Activated T-cell treated with anti-CD3 and anti-CD28 coated beads for 48 hours (primary cell): Measurements from ENCODE around the gene MMP17.

ENCODE experiments used
- DNase-seq: peaks from one replicate; pipeline ENCODE4 v3.0.0-alpha.2; 2020; ENCODE audit warnings: low read depth

Gene MMP17

DNA sequence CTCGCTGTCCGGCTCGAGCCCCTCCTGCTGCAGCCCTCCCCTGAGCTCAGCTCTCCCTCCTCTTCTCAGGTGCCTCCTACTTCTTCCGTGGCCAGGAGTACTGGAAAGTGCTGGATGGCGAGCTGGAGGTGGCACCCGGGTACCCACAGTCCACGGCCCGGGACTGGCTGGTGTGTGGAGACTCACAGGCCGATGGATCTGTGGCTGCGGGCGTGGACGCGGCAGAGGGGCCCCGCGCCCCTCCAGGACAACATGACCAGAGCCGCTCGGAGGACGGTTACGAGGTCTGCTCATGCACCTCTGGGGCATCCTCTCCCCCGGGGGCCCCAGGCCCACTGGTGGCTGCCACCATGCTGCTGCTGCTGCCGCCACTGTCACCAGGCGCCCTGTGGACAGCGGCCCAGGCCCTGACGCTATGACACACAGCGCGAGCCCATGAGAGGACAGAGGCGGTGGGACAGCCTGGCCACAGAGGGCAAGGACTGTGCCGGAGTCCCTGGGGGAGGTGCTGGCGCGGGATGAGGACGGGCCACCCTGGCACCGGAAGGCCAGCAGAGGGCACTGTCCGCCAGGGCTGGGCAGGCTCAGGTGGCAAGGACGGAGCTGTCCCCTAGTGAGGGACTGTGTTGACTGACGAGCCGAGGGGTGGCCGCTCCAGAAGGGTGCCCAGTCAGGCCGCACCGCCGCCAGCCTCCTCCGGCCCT is 22.8 kb downstream of the MMP17 start:
- DNase-seq = no peak

- no peak for DNase-seq
Observed at GRCh38 chr12:131851741-131852550, 23.8 kb downstream of the MMP17 start.

DNA sequence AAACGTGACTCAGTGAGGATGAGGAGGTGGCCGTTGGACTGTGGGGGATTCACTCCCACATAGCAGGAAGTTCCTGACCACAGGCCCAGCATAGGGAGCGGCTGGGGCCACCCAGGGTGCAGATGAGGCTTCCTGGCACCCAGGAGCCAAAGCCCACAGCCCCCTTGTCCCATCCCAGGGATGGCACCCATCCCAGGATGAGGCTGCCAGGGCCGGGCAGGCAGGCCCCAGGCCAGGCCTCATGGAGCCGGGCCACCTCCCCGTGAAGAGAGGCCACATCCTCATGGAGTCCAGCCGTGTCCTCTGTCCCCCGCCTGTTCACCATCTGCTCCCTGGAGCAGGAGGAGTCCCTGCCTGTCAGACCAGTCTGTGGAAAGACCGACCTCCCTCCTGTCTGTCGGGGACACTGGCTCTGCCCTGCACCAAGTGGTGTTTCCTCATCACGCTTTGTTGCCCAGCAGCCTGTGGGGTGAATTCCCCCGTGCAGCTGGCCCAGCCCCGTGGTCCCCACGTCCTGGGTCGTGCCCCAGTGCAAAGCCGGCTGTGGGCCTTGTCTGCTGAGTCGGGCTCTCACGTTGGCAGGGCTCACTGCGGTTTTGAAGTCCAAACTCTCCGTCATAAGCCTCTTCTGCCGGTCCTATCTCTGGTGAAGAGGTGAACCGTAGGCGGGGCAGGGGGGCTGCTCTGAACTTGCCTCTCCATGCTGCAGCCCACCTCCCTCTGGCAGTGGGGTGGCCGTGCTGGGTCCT is 24.5 kb downstream of the MMP17 start:
- no peak for DNase-seq

DNA sequence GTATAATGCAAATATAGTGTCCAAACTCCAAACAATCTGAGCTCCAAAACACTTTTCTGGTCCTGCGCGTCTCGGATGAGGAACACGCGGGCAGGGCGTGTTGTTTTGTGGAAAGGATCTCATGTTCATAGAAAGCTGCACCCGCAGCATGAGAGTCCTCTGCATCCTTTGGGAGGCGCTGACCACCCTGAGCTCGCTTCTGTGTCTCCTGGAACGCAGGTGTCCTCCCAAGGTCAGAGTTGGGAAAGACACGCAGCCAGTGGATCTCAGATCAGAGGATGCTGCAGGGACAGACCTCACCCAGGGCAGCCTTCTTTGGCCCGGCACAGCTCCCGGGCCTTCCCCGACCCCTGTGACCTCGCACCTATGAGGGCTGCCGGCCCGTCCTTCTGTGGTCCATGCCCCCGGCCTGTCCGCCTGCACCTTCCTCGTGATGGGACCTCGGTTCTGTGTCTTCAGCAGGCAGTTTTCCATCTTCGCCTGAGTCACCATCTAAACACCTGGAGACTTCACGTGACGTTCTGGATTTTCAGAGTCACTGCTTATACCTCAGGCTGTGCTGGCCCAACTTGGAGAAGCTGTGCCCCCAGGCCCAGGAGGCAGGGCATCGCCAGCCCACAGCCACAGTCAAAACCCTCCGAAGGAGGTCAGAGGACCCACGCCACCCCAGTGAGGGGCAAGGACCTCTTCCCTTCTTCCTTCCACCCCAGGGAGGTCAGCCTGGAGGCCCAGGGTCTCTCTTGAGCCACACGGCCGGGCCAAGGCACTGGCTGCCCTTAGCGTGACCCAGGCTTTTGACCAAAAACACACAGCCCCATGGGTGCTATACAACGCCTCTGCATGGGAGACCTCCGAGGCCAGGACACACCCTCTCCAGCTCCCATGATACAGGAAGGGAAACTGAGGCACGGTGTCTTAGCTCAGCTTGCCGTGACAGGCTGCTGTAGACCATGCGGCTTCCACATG is 25.9 kb downstream of the MMP17 start:
- DNase-seq = no peak

- DNase-seq = no peak
Observed at GRCh38 chr12:131854861-131855476, 26.8 kb downstream of the MMP17 start.

- DNase-seq = no peak
Observed at GRCh38 chr12:131855521-131856142, 27.4 kb downstream of the MMP17 start.

DNA sequence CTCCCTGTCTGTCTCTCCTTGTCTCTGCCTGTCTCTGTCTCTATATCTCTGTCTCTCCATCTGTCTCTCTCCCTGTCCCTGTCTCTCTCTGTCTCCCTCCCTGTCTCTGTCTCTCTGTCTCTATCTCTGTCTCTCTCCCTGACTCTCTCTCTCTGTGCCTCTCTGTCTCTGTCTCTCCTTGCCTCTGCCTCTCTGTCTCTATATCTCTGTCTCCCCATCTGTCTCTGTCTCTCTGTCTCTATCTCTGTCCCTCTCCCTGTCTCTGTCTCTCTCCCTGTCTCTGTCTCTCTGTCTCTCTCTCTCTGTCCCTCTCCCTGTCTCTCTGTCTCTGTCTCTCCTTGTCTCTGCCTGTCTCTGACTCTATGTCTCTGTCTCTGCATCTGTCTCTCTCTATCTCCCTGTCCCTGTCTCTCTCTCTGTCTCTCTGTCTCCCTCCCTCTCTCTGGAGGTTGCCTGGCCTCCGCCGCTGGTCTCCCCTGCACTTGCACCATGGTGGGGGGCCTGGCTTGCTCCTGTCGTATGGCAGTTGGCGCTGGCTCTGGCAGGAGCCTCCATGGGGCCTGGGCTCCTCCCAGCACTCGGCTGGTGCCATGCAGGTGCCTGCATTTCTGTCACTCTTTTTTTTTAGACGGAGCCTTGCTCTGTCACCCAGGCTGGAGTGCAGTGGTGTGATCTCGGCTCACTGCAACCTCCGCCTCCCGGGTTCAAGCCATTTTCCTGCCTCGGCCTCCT is 28.3 kb downstream of the MMP17 start:
- DNase-seq = no peak

GRCh38 chr12:131857908-131858850 is 30.0 kb downstream of the MMP17 start:
- no peak for DNase-seq

- no peak for DNase-seq
Observed at GRCh38 chr12:131860472-131861260, 32.5 kb downstream of the MMP17 start.

- no peak for DNase-seq
Observed at GRCh38 chr12:131861261-131862083, 33.3 kb downstream of the MMP17 start.

- no peak for DNase-seq
Observed at GRCh38 chr12:131862084-131862441, 33.9 kb downstream of the MMP17 start.

DNA sequence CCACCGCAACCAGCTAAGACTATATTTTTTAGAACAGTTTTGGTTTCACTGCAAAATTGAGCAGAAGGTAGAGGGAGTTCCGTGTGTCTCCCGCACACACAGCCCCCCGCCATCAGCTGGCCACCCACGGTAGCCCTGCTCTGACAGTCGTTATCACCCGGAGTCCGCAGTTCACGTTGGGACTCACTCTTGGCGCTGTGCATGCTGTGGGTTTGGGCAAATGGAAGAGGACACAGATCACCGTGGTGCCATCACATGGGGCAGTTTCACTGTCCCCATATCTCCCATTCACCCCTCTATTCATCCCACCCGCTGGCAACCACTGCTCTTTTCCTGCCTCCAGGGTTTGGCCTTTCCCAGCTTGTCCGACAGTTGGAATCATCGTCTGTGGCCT is 34.4 kb downstream of the MMP17 start:
- DNase-seq = no peak

- no peak for DNase-seq
Observed at GRCh38 chr12:131862994-131863710, 35.0 kb downstream of the MMP17 start.

DNA sequence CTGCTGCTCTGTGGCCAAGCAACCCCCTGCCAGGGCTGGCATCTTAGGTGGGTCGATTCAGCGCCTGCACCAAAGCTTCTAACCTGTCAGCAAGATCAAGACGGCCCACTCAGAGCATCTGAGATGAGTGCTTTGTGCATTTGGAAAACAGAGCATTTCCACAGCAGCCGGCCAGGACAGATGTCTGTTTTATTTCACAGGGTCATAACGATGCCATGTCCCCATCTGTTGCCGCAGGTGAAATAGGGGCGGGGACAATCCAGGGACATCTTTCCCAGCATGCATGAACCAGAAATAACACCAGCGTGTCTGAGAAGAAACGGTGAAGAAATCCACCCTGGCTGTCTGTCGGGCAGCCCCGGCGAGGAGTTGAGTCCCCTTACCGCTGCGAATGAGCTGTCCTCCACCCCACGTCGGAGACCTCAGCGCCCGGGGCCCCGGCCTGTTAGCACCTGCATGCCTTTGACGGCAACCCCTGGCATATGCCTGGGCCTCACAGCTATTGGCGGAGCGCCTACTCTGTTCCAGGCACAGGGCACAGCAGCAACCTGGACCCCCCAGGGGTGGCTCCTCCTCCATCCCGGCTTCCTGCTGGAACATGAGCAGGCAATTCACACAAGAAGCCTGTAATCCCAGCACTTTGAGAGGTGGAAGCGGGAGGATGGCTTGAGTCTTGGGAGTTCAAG is 35.7 kb downstream of the MMP17 start:
- DNase-seq = no peak

DNA sequence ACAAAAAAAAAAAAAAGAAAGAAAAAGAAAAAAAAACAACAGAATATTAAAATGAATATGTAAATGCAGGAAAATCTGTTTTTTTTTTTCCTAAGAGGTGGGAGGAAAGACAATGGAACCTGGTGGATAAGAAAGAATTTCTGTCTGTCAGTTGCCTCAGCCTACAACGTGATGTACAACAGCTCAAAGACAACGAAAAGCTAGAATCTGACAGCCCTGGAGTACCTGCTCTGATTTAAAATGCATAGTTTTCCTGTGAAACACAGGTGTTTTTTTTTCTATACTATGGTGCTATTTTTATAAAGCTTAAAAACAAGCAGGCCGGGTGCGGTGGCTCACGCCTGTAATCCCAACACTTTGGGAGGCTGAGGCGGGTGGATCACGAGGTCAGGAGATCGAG is 36.3 kb downstream of the MMP17 start:
- DNase-seq = no peak
